MM.1S (cell line): ENCODE measurements around the gene TBC1D2.

ENCODE experiments used
- EZH2 ChIP-seq: fragments of 300-600 bp; sonication (generic); optimal IDR thresholded peaks from 2 replicates; pipeline ENCODE3; 2017; ENCODE audit warnings: low read depth, mild to moderate bottlenecking, antibody characterized with exemption, low read length, mixed read lengths
- TF ChIP-seq, protein P1 (sequence below): fragments of 300-600 bp; sonication (generic); IDR thresholded peaks from 2 replicates; pipeline ENCODE4 v1.5.1; 2016; ENCODE audit warnings: antibody characterized with exemption, low read length, mixed read lengths

DNA sequence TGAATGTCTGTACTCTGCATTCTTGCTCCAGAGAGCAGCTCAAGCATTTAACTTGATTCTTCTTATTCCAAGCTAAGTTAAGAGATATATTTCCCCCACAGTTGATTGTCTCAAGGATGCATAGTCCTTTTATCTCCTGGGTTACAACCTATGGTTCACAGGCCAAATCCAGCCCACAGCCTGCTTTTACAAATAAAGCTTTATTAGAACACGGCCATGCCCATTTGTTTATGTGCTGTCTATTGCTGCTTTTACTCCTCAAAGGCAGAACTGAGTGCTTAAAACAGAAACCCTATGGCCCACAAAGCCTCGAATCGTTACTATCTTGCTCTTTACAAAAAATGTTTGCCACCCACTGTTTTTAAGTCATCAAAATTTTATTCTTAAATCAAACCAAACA, 25.8 kb downstream of the TBC1D2 start:
- TF ChIP-seq, protein P1, sequence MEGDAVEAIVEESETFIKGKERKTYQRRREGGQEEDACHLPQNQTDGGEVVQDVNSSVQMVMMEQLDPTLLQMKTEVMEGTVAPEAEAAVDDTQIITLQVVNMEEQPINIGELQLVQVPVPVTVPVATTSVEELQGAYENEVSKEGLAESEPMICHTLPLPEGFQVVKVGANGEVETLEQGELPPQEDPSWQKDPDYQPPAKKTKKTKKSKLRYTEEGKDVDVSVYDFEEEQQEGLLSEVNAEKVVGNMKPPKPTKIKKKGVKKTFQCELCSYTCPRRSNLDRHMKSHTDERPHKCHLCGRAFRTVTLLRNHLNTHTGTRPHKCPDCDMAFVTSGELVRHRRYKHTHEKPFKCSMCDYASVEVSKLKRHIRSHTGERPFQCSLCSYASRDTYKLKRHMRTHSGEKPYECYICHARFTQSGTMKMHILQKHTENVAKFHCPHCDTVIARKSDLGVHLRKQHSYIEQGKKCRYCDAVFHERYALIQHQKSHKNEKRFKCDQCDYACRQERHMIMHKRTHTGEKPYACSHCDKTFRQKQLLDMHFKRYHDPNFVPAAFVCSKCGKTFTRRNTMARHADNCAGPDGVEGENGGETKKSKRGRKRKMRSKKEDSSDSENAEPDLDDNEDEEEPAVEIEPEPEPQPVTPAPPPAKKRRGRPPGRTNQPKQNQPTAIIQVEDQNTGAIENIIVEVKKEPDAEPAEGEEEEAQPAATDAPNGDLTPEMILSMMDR: no peak
- TF ChIP-seq EZH2: no peak
